Measurements from ENCODE around the gene NANS. TPM values are rescaled to one million over a fixed set of nuclear protein-coding genes. Genes with fewer than 3 reads are reported as not detected.

Gene NANS
- total RNA-seq, 1 donor from 2014 or later = 44.4 TPM

- no peak overlapping the region for H3K4me3 Mint-ChIP-seq (ENCODE audit: unreplicated experiment)
- H3K36me3 Mint-ChIP-seq (ENCODE audit: low read depth, unreplicated experiment) = peaks cover 36% of the 10 kb centered on the region
- H3K36me3 ChIP-seq (ENCODE audit: insufficient read depth, low read length) = peaks cover 23% of the 10 kb centered on the region
- no peak overlapping the region for H2AFZ ChIP-seq (ENCODE audit: low read depth, low read length)
- peaks cover 20% of the 10 kb centered on the region for H3K79me2 ChIP-seq (ENCODE audit: insufficient read depth, low read length)
- H3K4me3 ChIP-seq (ENCODE audit: insufficient read depth, low read depth, low read length) = no peak overlapping the region
- no peaks in the 10 kb centered on the region for H3K9me3 ChIP-seq (ENCODE audit: insufficient read depth, low read depth, low read length)
- no peak overlapping the region for H3K4me2 ChIP-seq (ENCODE audit: low read length)
- H3K4me1 ChIP-seq (ENCODE audit: insufficient read depth, low read length) = peaks cover 6% of the 10 kb centered on the region
- no peak overlapping the region for H3K27ac Mint-ChIP-seq (ENCODE audit: unreplicated experiment)
- H3K27me3 Mint-ChIP-seq (ENCODE audit: low read depth, unreplicated experiment) = no peaks in the 10 kb centered on the region
- no peaks in the 10 kb centered on the region for H3K27me3 ChIP-seq (ENCODE audit: insufficient read depth, low read length)
- H3K4me1 Mint-ChIP-seq (ENCODE audit: low read depth, unreplicated experiment) = no peaks in the 10 kb centered on the region
- no peak overlapping the region for H3K27ac ChIP-seq (ENCODE audit: low read depth, low read length)
- H3K9ac ChIP-seq (ENCODE audit: low read length) = no peak overlapping the region
- DNase-seq (ENCODE audit: low read depth) (no peak), FAIRE-seq (no peak)
- peaks cover 58% of the 10 kb centered on the region for H4K20me1 ChIP-seq (ENCODE audit: insufficient read depth, low read length)
- TF ChIP-seq EZH2 (IDR thresholded peaks at IDR 0.05; ENCODE audit: insufficient read depth, low read length) (no peak), CTCF (IDR thresholded peaks at IDR 0.05; ENCODE audit: insufficient read depth, low read depth, low read length) (no peak)
- H3K9me3 Mint-ChIP-seq (ENCODE audit: unreplicated experiment) = no peaks in the 10 kb centered on the region
Observed at GRCh38 chr9:98064623-98065392, 8.3 kb downstream of the NANS start.

- no peak overlapping the region for H3K27ac ChIP-seq (ENCODE audit: low read depth, low read length)
- H3K4me2 ChIP-seq (ENCODE audit: low read length) = no peak overlapping the region
- peaks cover 20% of the 10 kb centered on the region for H3K79me2 ChIP-seq (ENCODE audit: insufficient read depth, low read length)
- FAIRE-seq (no peak), DNase-seq (ENCODE audit: low read depth) (no peak)
- no peaks in the 10 kb centered on the region for H3K27me3 Mint-ChIP-seq (ENCODE audit: low read depth, unreplicated experiment)
- H3K27ac Mint-ChIP-seq (ENCODE audit: unreplicated experiment) = no peak overlapping the region
- no peaks in the 10 kb centered on the region for H3K27me3 ChIP-seq (ENCODE audit: insufficient read depth, low read length)
- no peak overlapping the region for H3K4me3 ChIP-seq (ENCODE audit: insufficient read depth, low read depth, low read length)
- peaks cover 52% of the 10 kb centered on the region for H4K20me1 ChIP-seq (ENCODE audit: insufficient read depth, low read length)
- no peaks in the 10 kb centered on the region for H3K9me3 ChIP-seq (ENCODE audit: insufficient read depth, low read depth, low read length)
- TF ChIP-seq CTCF (IDR thresholded peaks at IDR 0.05; ENCODE audit: insufficient read depth, low read depth, low read length) (no peak), EZH2 (IDR thresholded peaks at IDR 0.05; ENCODE audit: insufficient read depth, low read length) (no peak)
- no peak overlapping the region for H3K4me3 Mint-ChIP-seq (ENCODE audit: unreplicated experiment)
- H3K36me3 ChIP-seq (ENCODE audit: insufficient read depth, low read length) = peaks cover 23% of the 10 kb centered on the region
- peaks cover 6% of the 10 kb centered on the region for H3K4me1 ChIP-seq (ENCODE audit: insufficient read depth, low read length)
- H2AFZ ChIP-seq (ENCODE audit: low read depth, low read length) = no peak overlapping the region
- no peak overlapping the region for H3K9ac ChIP-seq (ENCODE audit: low read length)
- peaks cover 28% of the 10 kb centered on the region for H3K36me3 Mint-ChIP-seq (ENCODE audit: low read depth, unreplicated experiment)
- no peaks in the 10 kb centered on the region for H3K9me3 Mint-ChIP-seq (ENCODE audit: unreplicated experiment)
- H3K4me1 Mint-ChIP-seq (ENCODE audit: low read depth, unreplicated experiment) = no peaks in the 10 kb centered on the region
Observed at GRCh38 chr9:98066235-98066634, 9.7 kb downstream of the NANS start.

- Histone ChIP-seq H3K4me2 (ENCODE audit: low read length) (no peak overlapping the region), H4K20me1 (ENCODE audit: insufficient read depth, low read length) (peaks cover 56% of the 10 kb centered on the region), H3K9me3 (ENCODE audit: insufficient read depth, low read depth, low read length) (no peaks in the 10 kb centered on the region), H3K4me1 (ENCODE audit: insufficient read depth, low read length) (peaks cover 6% of the 10 kb centered on the region), H3K36me3 (ENCODE audit: insufficient read depth, low read length) (peaks cover 19% of the 10 kb centered on the region), H3K9ac (ENCODE audit: low read length) (no peak overlapping the region), H2AFZ (ENCODE audit: low read depth, low read length) (no peak overlapping the region), H3K27ac (ENCODE audit: low read depth, low read length) (no peak overlapping the region), H3K4me3 (ENCODE audit: insufficient read depth, low read depth, low read length) (no peak overlapping the region), H3K79me2 (ENCODE audit: insufficient read depth, low read length) (peaks cover 29% of the 10 kb centered on the region), H3K27me3 (ENCODE audit: insufficient read depth, low read length) (no peaks in the 10 kb centered on the region)
- FAIRE-seq (no peak), DNase-seq (ENCODE audit: low read depth) (no peak)
- Mint-ChIP-seq H3K4me1 (ENCODE audit: low read depth, unreplicated experiment) (no peaks in the 10 kb centered on the region), H3K4me3 (ENCODE audit: unreplicated experiment) (no peak overlapping the region), H3K27ac (ENCODE audit: unreplicated experiment) (no peak overlapping the region), H3K36me3 (ENCODE audit: low read depth, unreplicated experiment) (peaks cover 28% of the 10 kb centered on the region), H3K27me3 (ENCODE audit: low read depth, unreplicated experiment) (no peaks in the 10 kb centered on the region), H3K9me3 (ENCODE audit: unreplicated experiment) (no peaks in the 10 kb centered on the region)
- no peak for TF ChIP-seq CTCF (IDR thresholded peaks at IDR 0.05; ENCODE audit: insufficient read depth, low read depth, low read length)
- no peak for TF ChIP-seq EZH2 (IDR thresholded peaks at IDR 0.05; ENCODE audit: insufficient read depth, low read length)
Observed at GRCh38 chr9:98067184-98067583, 10.7 kb downstream of the NANS start.
